DMS79 treated with DMSO at 0.1 percent for 48 hours (cell line): ENCODE data around the gene LAMP1.
"Not testable (repeated sequence)": the region's sequence is repeated elsewhere in the genome, so short reads cannot be mapped to it uniquely, and the experiment has no call there.

ENCODE experiments used
- DNase-seq: peaks from one replicate; lab custom pipeline; 2025; lab: John Stamatoyannopoulos, UW

Gene LAMP1

GRCh38 chr13:113297370-113298042 is 467 bp downstream of the LAMP1 start:
- no peak for DNase-seq

- no peak for DNase-seq
Measured at GRCh38 chr13:113298043-113298945, 1.3 kb downstream of the LAMP1 start.

GRCh38 chr13:113299951-113300350 is 2.9 kb downstream of the LAMP1 start:
- no peak for DNase-seq

- DNase-seq: no peak
Measured at GRCh38 chr13:113302986-113303385, 5.9 kb downstream of the LAMP1 start.

GRCh38 chr13:113304121-113304520 is 7.1 kb downstream of the LAMP1 start:
- no peak for DNase-seq

GRCh38 chr13:113305208-113305607 is 8.2 kb downstream of the LAMP1 start:
- DNase-seq: no peak

- no peak for DNase-seq
Measured at GRCh38 chr13:113307491-113307890, 10.5 kb downstream of the LAMP1 start.

- no peak for DNase-seq
Measured at GRCh38 chr13:113309473-113309872, 12.4 kb downstream of the LAMP1 start.

GRCh38 chr13:113314112-113314511 is 17.1 kb downstream of the LAMP1 start:
- not testable (repeated sequence) for DNase-seq

- DNase-seq: not testable (repeated sequence)
Measured at GRCh38 chr13:113314895-113315470, 17.9 kb downstream of the LAMP1 start.

- no peak for DNase-seq
Measured at GRCh38 chr13:113315992-113316391, 19.0 kb downstream of the LAMP1 start.

GRCh38 chr13:113317031-113317430 is 20.0 kb downstream of the LAMP1 start:
- no peak for DNase-seq

- no peak for DNase-seq
Measured at GRCh38 chr13:113318956-113319355, 21.9 kb downstream of the LAMP1 start.

- no peak for DNase-seq
Measured at GRCh38 chr13:113319371-113319770, 22.3 kb downstream of the LAMP1 start.

GRCh38 chr13:113320226-113320875 is 23.3 kb downstream of the LAMP1 start:
- no peak for DNase-seq

- no peak for DNase-seq
Measured at GRCh38 chr13:113321546-113321945, 24.5 kb downstream of the LAMP1 start.

- no peak for DNase-seq
Measured at GRCh38 chr13:113322043-113322461, 25.0 kb downstream of the LAMP1 start.

GRCh38 chr13:113322890-113323651 is 26.0 kb downstream of the LAMP1 start:
- DNase-seq: no peak

- no peak for DNase-seq
Measured at GRCh38 chr13:113323869-113324268, 26.8 kb downstream of the LAMP1 start.

- DNase-seq: no peak
Measured at GRCh38 chr13:113324398-113324797, 27.4 kb downstream of the LAMP1 start.

GRCh38 chr13:113325779-113326178 is 28.7 kb downstream of the LAMP1 start:
- no peak for DNase-seq

GRCh38 chr13:113327391-113327765 is 30.3 kb downstream of the LAMP1 start:
- no peak for DNase-seq
